ENCODE measurements around the gene OASL.

Gene OASL

DNA sequence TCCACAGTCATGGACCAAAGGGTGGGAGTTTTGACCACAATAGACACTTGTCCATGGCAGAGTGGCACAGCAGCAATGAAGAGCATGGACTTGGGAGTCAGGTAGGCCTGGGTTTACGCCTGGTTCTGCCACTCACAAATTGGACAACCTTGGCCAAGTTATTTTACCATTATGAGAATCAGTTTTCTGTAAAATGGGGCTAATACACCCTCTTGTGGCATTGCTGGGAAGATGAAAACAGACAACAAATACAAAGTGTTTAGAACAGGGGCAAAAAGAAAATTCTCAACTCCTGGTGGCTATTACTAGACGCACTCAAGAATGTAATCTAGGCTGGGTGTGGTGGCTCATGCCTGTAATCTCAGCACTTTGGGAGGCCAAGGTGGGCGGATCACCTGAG, 25.3 kb downstream of the OASL start:
- no peak for DNase-seq

DNA sequence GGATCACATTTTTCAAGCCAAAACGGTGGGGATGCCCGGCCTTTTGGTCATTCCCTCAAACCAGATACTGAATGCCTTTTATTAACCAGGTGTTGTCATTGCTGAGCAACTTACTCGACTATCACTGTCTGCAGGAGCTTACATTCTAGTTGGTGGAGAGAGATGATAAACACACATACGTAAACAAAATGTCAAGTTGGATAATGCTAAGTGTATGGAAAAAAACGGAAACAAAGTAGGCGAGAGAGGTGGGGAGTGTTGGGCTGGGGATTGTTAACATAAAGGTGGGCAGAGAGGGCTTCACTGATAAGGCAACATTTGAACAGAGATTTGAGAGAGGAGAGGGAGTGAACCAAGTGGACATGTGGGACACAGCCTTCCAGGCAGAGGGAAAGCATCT, 27.2 kb downstream of the OASL start:
- no peak for DNase-seq

DNA sequence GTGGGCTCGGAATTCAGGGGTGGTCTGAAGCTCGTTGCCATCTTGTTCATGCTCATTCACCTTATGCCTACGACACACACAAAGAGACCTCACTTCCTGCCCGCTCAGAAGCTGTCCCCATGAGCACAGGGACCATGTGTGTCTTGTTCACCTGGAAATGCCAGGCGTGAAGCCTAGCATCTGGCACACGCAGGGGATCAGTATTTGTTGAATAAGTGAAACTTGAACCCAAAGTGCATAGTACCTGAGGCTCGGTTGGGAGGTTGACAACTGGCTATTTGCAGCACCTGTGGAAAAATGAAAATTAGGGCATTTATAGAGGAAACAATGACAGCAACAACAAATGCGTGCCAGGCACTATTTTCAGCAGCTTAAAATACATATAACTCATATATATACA, 28.2 kb downstream of the OASL start:
- DNase-seq, result no peak

DNA sequence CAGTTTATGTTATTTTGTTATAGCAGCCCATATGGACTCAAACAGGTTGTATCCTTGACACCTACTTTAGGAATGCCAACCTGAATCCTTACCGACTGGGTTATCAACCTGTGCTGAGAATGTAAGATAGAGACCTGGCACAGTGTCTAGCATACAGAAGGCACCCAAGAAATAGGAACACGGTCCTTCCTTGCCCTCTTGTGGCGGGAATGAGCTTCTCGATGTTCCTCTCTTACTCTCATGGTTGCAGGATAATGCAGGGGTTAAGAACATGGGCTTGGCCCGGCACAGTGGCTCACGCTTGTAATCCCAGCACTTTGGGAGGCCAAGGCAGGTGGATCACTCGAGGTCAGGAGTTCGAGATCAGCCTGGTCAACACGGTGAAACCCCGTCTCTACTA, 29.3 kb downstream of the OASL start:
- DNase-seq, result no peak

DNA sequence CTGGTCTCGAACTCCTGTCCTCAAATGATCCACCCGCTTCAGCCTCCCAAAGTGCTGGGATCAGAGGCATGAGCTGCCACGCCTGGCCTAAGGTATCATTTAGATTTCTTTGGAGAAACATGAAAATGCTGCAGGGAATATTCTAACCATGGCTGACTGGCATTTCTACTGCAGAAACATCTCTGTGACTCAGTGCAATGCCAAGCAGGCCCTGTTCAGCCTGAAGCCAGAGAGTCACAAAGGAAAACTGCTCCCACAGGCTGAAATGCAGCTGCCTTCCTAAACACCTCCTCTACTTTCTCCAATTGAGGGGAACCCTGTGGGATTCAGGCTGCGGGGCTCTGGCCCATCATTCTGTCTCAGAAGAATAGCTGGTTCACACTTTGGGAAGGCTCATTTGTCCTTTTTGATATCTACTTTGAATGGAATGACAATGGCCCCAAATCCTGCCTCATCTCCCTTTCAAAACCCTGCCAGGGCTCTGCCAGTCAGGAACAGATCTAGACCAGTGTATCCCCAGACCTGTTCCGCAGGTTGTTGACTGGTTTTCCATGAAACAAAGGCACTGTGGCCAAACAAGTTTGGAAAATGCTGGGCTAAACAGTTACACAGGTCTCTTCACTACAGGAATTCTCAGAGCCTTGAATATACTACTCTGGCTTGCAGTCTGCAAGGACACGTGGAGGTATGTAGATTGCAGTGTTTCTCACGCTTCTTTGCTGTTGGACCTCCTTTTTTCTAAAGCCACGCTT, 30.5 kb downstream of the OASL start:
- no peak for DNase-seq

DNA sequence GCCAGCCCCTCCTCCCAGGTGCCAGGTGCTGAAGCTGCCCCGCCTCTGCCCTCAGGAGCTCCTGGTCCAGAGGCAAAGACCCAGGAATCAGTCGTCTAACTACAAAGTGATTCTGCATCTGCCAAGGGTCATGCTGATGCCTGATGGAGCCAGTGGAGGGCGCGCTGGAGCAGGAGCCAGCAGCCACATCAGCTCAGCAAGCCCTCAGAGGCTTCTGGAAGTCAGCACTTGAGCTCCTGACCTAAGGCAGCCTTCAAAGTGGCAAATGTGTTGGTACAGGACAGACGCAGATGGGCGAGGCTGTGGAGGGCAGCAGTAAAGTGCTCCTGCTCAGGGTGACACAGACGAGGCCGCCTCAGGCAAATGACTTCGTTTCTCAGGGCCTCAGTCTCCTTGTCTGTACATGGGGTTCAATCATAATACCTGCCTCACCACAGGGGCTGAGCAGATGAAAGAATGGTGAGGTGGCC, 33.7 kb downstream of the OASL start:
- peak; percentile 14 for DNase-seq

DNA sequence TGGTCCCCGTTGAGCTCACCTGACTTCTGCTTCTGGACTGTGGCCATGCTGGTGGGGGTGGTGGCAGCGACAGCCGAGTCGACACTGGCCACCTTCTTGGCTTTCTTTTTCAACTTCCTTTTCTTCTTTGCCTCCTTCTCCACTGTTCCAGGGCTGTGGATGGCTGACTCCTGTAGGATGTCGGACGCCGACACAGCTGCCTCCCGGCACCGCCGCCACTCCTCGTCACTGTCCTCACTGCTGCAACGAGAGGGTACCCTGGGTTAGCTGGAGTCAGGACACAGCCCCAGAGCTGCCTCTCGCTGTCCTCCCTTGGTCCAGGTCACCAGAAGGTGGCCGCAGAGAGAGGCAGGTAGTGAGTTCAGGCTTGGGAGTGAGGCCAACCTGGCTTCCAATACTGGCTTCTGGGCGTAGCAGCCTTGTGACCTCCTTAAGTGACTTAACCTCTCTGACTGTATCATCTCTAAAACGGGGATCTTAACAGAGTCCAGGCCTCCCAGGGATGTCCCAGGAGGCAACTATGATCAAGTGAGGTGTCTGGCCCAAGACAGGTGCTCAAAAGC, 34.7 kb downstream of the OASL start:
- no peak for DNase-seq

DNA sequence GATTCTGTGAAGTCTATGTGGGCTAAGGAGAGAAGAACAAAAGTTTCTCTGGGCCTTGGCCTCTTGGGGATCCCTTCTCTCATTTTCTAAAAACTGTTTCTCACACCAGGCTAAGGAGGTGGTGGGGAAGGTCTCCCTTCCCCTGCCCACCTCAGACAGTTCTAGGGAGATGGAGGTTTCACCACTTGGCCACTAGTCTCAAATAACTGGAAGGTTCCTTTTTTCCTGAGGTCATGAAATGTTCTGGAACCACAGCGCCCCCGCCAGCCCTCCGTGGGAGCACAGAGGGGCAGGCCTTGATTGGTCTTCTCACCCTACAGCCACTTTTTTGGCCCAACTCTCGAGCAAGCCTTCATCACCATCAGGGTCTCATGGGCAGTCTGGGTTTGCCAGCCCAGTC, 35.4 kb downstream of the OASL start:
- no peak for DNase-seq

DNA sequence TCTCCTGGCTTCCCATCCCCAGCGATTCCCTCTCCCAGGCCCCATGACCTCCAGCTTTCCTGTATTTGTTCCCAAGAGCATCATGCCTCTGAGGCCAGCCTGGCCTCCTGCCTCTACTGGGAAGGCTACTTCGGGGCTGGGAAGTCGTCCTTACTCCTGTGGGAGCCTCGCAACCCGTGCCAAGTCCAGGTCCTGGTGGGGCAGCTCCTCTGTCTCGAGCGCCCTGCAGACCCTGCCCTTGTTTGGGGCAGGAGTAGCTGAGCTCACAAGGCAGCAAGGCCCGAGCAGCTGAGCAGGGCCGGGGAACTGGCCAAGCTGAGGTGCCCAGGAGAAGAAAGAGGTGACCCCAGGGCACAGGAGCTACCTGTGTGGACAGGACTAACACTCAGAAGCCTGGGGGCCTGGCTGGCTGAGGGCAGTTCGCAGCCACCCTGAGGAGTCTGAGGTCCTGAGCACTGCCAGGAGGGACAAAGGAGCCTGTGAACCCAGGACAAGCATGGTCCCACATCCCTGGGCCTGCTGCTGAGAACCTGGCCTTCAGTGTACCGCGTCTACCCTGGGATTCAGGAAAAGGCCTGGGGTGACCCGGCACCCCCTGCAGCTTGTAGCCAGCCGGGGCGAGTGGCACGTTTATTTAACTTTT, 37.1 kb downstream of the OASL start:
- no peak for DNase-seq

DNA sequence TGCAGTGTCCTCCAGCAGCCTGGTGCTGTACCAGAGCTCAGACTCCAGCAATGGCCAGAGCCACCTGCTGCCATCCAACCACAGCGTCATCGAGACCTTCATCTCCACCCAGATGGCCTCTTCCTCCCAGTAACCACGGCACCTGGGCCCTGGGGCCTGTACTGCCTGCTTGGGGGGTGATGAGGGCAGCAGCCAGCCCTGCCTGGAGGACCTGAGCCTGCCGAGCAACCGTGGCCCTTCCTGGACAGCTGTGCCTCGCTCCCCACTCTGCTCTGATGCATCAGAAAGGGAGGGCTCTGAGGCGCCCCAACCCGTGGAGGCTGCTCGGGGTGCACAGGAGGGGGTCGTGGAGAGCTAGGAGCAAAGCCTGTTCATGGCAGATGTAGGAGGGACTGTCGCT, 38.0 kb downstream of the OASL start:
- no peak for DNase-seq

DNA sequence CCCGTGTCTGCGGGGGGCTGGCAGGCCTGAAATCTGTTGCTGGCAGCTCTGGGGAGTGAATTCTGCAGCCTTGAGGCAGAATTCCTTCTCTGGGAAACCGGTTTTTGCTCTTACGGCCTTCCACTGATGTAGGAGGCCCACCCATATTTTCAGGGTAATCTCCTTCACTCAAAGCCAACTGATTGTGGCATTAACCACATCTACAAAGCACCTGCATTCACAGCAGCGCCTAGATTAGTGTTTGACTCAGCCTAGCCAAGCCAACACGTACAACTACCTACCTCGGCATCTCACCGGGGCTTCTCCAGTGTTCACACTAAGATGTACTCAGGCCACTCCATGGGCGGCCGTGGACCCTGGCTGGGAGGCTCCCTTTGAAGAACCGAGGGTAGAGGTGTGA, 38.5 kb downstream of the OASL start:
- no peak for DNase-seq

DNA sequence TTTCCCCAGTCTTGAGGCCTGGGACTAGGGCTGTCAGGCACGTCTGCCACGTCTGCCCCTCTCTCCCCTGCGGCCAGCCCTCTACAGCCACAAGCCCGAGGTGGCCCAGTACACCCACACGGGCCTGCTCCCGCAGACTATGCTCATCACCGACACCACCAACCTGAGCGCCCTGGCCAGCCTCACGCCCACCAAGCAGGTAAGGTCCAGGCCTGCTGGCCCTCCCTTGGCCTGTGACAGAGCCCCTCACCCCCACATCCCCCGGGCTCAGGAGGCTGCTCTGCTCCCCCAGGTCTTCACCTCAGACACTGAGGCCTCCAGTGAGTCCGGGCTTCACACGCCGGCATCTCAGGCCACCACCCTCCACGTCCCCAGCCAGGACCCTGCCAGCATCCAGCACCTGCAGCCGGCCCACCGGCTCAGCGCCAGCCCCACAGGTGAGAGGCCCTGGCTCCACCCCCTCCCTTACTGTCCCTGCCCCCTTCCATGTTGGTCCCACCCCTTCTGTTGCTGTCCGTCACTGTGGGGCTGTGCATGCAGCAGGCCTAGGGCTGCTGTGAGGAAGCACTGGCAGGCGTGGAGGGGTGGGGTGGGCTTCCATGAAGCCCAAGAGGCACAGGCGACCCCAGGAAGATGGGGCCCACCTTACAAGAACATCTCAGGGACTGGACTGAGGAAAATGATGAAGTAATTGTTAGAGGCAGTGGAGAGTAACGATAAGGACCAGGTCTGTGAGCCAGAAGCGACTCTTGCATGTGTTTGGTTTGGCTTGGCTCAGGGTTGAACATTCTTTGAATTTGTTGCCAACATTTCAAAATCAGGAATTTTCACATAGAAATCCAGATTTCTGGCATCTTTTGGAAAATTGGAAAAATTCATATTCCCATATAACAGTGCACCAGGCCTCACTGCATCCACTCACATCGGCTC, 39.6 kb downstream of the OASL start:
- DNase-seq, result no peak

DNA sequence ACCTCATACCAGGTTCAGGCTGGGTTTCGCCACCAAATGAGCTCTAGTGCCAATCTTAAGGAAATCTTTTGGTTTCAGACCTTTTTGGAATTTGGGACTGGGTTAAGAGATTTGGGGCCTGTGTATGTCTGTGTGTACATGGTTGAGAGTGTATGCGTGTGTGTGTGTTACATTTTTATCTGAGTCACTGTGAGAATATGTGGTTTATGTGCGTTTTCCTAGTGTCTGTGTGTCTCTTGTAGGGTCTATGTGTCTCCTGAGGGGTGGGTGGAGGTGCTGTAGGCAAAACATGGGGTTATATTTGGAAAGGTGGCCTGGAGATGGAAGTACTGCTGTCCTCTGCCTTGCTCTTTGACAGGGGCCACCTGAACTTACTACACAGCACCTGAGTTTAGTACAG, 40.6 kb downstream of the OASL start:
- DNase-seq, result no peak

DNA sequence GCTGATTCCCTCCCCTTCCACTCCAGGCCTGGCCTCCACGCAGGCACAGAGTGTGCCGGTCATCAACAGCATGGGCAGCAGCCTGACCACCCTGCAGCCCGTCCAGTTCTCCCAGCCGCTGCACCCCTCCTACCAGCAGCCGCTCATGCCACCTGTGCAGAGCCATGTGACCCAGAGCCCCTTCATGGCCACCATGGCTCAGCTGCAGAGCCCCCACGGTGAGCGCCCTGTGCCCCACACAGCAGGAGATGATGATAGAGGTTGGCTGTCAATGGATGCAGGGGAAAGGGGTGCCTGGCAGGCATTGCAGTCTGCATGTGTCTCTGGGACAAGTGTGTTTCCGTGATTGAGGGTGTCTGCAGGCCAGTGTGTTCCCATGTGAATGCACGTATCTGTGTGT, 41.6 kb downstream of the OASL start:
- DNase-seq, result no peak

DNA sequence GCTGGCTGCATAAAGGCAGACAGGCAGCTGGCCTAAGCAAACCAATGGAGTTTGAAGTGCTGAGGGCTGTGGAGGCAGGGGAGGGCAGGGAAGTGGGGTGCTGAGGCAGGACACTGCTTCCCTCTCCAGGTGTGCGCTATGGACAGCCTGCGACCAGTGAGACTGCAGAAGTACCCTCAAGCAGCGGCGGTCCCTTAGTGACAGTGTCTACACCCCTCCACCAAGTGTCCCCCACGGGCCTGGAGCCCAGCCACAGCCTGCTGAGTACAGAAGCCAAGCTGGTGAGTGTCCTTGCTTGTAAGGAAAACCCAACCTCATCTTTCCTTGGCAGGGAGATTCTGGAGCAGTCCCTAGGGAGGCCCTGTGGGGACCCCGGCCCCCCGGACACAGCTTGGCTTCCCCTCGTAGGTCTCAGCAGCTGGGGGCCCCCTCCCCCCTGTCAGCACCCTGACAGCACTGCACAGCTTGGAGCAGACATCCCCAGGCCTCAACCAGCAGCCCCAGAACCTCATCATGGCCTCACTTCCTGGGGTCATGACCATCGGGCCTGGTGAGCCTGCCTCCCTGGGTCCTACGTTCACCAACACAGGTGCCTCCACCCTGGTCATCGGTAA, 42.8 kb downstream of the OASL start:
- no peak for DNase-seq

DNA sequence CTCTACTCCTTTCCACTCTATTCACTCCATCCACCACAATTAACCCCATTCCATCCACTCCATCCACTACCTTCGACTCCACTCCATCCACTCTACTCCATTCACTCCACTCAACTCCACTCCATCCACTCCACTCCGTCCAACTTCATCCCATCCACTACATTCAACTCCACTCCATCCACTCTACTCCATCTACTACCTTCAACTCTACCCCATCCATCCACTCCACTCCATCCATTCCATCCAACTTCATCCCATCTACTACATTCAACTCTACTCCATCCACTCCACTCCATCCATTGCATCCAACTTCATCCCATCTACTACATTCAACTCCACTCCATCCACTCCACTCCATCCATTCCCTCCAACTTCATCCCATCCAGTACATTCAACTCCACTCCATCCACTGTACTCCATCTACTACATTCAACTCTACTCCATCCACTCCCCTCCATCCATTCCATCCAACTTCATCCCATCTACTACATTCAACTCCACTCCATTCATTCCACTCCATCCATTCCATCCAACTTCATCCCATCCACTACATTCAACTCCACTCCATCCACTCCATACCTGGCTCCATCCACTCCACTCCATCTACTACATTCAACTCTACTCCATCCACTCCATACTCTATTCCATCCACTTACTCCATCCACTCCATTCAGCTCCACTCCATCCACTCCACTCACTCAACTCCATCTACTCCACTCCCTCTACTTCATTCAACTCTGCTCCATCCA, 44.3 kb downstream of the OASL start:
- DNase-seq, result no peak

DNA sequence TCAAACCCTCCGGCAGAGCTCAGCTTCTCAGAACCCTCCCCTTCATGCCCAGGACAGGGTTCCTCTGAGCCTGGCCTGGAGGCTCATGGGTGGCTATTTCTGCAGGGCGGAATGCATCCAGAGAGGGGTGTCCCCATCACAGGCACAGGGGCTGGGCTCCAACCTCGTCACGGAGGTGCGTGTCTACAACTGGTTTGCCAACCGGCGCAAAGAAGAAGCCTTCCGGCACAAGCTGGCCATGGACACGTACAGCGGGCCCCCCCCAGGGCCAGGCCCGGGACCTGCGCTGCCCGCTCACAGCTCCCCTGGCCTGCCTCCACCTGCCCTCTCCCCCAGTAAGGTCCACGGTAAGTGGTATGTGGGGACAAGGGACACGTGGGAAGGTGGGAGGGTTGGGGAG, 45.0 kb downstream of the OASL start:
- DNase-seq, result no peak

DNA sequence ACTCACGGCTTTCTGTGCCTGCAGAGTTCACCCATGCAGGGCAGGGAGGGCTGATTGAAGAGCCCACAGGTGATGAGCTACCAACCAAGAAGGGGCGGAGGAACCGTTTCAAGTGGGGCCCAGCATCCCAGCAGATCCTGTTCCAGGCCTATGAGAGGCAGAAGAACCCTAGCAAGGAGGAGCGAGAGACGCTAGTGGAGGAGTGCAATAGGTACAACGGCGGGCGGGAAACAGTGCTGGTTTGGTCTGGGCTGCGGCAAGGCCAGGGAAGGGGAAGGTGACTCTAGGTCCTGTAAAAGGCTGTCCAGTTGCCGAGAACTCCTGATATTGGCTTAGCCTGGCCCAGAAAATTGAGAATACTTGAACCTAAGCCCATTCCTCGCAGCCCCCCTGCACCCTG, 45.5 kb downstream of the OASL start:
- no peak for DNase-seq

DNA sequence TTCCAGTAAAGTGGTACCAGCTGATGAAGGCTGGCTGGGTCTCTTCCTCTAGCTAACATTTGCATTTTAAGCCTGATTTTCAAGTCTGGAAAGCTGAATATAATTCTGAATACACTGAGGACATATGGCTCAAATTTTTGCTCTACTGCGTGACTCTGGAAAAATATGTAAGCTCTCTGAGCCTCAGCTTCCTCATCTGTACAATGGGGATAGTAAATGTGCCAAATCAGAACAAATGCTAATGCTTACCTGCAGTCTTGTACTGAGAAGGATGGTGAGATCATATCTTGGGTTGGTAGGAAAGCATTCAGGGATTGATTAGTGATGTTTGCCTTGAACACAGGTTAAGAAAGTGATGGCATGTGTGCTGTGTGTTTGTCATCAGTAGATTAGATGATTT, 46.1 kb downstream of the OASL start:
- no peak for DNase-seq

DNA sequence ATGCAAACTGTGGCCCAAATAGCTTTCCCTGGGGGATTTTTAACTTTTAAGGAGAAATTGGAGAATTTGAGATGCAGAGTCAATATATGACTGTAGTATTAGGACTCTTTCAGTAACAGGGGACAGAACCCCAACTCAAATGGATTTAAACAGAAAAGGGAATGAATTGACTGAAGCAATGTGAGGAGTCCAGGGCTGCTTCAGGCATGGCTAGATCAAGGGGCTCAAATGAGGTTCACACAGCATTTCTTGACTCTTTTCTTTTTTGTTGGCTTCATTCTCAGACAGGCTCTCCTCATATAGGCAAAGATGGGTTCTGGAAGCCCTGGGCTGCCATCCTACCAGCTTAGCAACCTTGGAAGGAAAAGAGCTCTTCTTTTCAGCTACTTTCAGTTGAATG, 47.1 kb downstream of the OASL start:
- no peak for DNase-seq

DNA sequence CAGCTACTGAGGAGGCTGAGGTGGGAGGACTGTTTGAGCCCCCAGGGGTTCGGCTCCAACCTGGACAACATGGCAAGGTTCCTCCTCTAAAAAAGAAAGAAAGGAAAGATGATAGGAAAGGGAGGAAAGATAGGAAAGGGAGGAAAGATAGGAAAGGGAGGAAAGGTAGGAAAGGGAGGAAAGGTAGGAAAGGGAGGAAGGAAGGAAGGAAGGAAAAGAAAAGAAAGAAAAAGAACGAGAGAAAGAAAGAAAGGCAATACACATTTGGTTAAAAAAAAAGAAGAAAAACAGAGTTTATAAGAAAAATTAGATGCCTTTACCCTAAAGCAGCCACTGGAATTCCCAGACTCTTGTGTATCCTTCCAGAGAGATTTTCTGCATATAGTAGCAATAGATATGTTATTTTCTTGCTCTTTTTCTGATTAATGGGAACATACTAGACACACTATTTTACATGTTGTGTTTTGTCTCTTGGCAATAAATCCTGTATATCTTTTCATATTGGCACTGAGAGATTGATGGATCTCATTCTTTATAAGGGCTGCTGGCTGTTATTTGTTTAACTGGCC, 48.5 kb downstream of the OASL start:
- DNase-seq, result no peak

DNA sequence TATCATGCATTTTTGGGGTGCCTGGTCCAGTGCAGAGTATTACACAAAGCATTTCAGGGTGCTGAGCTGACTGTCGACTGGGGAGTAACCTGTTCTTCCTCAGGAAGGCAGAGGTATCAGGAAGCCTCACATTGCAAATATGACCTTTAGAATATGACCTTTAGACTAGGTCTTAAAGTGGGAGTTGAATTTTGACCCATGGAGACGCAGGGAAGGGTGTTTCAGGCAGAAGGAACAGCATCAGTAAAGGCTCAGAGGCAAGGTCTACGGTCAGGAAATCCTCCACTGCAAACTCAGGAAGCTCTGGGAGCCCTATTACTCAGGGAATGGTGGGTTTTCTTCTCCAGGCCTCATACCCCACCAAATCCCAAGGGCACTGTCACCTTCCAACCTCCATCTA, 49.4 kb downstream of the OASL start:
- no peak for DNase-seq

Data from central memory CD4-positive, alpha-beta T cell (primary cell).